ENCODE data around the gene NPDC1.

GRCh38 chr9:137074657-137075274 lies 28.8 kb upstream of the NPDC1 start:
- TF ChIP-seq CTCF (IDR thresholded peaks at IDR 0.05), result no peak
- TF ChIP-seq POLR2AphosphoS5 (IDR thresholded peaks at IDR 0.05), result no peak
- no peak for TF ChIP-seq POLR2A (IDR thresholded peaks at IDR 0.05)
- no peak for TF ChIP-seq EP300 (IDR thresholded peaks at IDR 0.05; ENCODE audit: low read depth)
